A673 (cell line): ENCODE data around the gene CYLD.

Source experiments
- EZH2 ChIP-seq: fragments of 200-600 bp; sonication (generic); IDR thresholded peaks from 2 replicates; pipeline ENCODE4 v1.6.1; 2017; ENCODE audit warnings: borderline replicate concordance, low read depth, mild to moderate bottlenecking, mixed read lengths, antibody characterized with exemption, low read length; ENCODE audit not compliant: poor library complexity, severe bottlenecking
- TF ChIP-seq, protein P1 (sequence below): fragments of 300-800, 200-600 bp; sonication (generic); conservative IDR thresholded peaks from 2 replicates; pipeline ENCODE4 v1.5.1; 2017; ENCODE audit warnings: low read depth, mild to moderate bottlenecking, antibody characterized with exemption, low read length, moderate library complexity, mixed read lengths

DNA sequence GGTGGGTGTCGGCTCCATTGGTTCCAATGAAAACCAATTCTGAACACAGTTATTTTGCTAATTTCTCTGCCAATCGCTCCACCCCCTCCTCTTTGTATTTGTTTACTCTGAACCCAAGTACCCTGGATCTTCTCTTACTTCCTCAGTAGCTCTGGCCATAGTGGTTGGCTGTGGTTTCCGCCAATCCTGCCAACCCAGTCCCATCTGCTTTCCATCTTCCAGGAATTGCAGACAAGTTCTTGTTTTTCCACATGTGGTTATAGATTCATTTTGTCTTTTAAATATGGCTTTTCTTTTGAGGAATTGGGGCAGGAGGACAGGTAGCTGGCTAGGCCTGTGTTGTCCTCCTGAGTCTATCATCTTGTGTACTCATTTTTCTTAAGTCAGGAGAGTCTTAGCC is 92.0 kb downstream of the CYLD start:
- TF ChIP-seq, protein P1, sequence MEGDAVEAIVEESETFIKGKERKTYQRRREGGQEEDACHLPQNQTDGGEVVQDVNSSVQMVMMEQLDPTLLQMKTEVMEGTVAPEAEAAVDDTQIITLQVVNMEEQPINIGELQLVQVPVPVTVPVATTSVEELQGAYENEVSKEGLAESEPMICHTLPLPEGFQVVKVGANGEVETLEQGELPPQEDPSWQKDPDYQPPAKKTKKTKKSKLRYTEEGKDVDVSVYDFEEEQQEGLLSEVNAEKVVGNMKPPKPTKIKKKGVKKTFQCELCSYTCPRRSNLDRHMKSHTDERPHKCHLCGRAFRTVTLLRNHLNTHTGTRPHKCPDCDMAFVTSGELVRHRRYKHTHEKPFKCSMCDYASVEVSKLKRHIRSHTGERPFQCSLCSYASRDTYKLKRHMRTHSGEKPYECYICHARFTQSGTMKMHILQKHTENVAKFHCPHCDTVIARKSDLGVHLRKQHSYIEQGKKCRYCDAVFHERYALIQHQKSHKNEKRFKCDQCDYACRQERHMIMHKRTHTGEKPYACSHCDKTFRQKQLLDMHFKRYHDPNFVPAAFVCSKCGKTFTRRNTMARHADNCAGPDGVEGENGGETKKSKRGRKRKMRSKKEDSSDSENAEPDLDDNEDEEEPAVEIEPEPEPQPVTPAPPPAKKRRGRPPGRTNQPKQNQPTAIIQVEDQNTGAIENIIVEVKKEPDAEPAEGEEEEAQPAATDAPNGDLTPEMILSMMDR: no peak
- no peak for TF ChIP-seq EZH2
